Astrocyte (in vitro differentiated cells and primary cell): ENCODE results near the gene CENPC. TPM values are rescaled to one million over a fixed set of nuclear protein-coding genes. Genes with fewer than 3 reads are reported as not detected.

ENCODE experiments used
- DNase-seq: peaks from one replicate; pipeline ENCODE4 v3.0.0-alpha.2; 2010; ENCODE audit warnings: low read depth
- FAIRE-seq: peaks from 2 replicates; lab custom pipeline; 2011; peaks lifted over from hg19 to GRCh38; lab: Jason Lieb, UNC
- H2AFZ ChIP-seq: 2 replicates; pipeline ENCODE4 v1.6.0; 2012; ENCODE audit warnings: low read depth, low read length, inconsistent platforms
- H3K27ac ChIP-seq: 2 replicates; pipeline ENCODE4 v1.5.1; 2011; ENCODE audit warnings: low read depth, low read length, inconsistent platforms
- H3K27me3 ChIP-seq: 2 replicates; pipeline ENCODE4 v1.6.0; 2011; ENCODE audit warnings: low read length, inconsistent platforms; ENCODE audit not compliant: insufficient read depth
- H3K36me3 ChIP-seq: 2 replicates; pipeline ENCODE4 v1.5.1; 2011; ENCODE audit warnings: low read length, inconsistent platforms; ENCODE audit not compliant: insufficient read depth
- H3K4me1 ChIP-seq: 2 replicates; pipeline ENCODE4 v1.5.1; 2011; ENCODE audit warnings: low read length, inconsistent platforms; ENCODE audit not compliant: insufficient read depth
- H3K4me2 ChIP-seq: 2 replicates; pipeline ENCODE4 v1.6.0; 2012; ENCODE audit warnings: low read length, inconsistent platforms
- H3K4me3 ChIP-seq: 2 replicates; pipeline ENCODE4 v1.5.1; 2011; ENCODE audit warnings: low read depth, mild to moderate bottlenecking, low read length, inconsistent platforms; ENCODE audit not compliant: insufficient read depth
- H3K79me2 ChIP-seq: 2 replicates; pipeline ENCODE4 v1.6.0; 2012; ENCODE audit warnings: mild to moderate bottlenecking, low read length, inconsistent platforms; ENCODE audit not compliant: insufficient read depth
- H3K9ac ChIP-seq: 2 replicates; pipeline ENCODE4 v1.6.0; 2012; ENCODE audit warnings: mild to moderate bottlenecking, low read length, inconsistent platforms
- H3K9me3 ChIP-seq: 2 replicates; pipeline ENCODE4 v1.5.1; 2012; ENCODE audit warnings: low read depth, mild to moderate bottlenecking, low read length, inconsistent platforms; ENCODE audit not compliant: insufficient read depth
- H4K20me1 ChIP-seq: 2 replicates; pipeline ENCODE4 v1.6.0; 2012; ENCODE audit warnings: low read length, inconsistent platforms; ENCODE audit not compliant: insufficient read depth
- H3K27ac Mint-ChIP-seq: one replicate; pipeline ENCODE4 v1.8.0; 2021; ENCODE audit warnings: mild to moderate bottlenecking, mixed read lengths; ENCODE audit not compliant: unreplicated experiment
- H3K27me3 Mint-ChIP-seq: one replicate; pipeline ENCODE4 v1.8.0; 2021; ENCODE audit warnings: low read depth, mixed read lengths; ENCODE audit not compliant: unreplicated experiment
- H3K36me3 Mint-ChIP-seq: one replicate; pipeline ENCODE4 v1.8.0; 2021; ENCODE audit warnings: low read depth, mixed read lengths; ENCODE audit not compliant: unreplicated experiment
- H3K4me1 Mint-ChIP-seq: one replicate; pipeline ENCODE4 v1.8.0; 2021; ENCODE audit warnings: low read depth, mixed read lengths; ENCODE audit not compliant: unreplicated experiment
- H3K4me3 Mint-ChIP-seq: one replicate; pipeline ENCODE4 v1.8.0; 2021; ENCODE audit warnings: mild to moderate bottlenecking, moderate library complexity, mixed read lengths; ENCODE audit not compliant: unreplicated experiment
- H3K9me3 Mint-ChIP-seq: one replicate; pipeline ENCODE4 v1.8.0; 2021; ENCODE audit warnings: mild to moderate bottlenecking, mixed read lengths; ENCODE audit not compliant: unreplicated experiment
- CTCF ChIP-seq: IDR thresholded peaks from 2 replicates; pipeline ENCODE4 v1.5.1; 2011; ENCODE audit warnings: low read depth, mild to moderate bottlenecking, inconsistent platforms, low read length, moderate library complexity; ENCODE audit not compliant: insufficient read depth
- EZH2 ChIP-seq: IDR thresholded peaks from 2 replicates; pipeline ENCODE4 v1.6.1; 2012; ENCODE audit warnings: mild to moderate bottlenecking, low read length, inconsistent platforms; ENCODE audit not compliant: insufficient read depth
- total RNA-seq: library from RNA; stranded (reverse); gene quantifications from 2 replicates; pipeline ENCODE4 v1.2.1, GENCODE V29; 2021

Gene CENPC
- total RNA-seq, 1 donor from 2014 or later = 13.4 TPM

GRCh38 chr4:67576059-67576466 lies 30.8 kb upstream of the CENPC start:
- H3K4me1 Mint-ChIP-seq = no peaks in the 10 kb centered on the region
- no peaks in the 10 kb centered on the region for H4K20me1 ChIP-seq
- H3K27ac Mint-ChIP-seq = no peak overlapping the region

GRCh38 chr4:67575232-67576058 lies 30.1 kb upstream of the CENPC start:
- H3K4me3 Mint-ChIP-seq = no peak overlapping the region
- DNase-seq (no peak), FAIRE-seq (no peak)
- H3K4me2 ChIP-seq = no peak overlapping the region
- no peak overlapping the region for H3K9ac ChIP-seq
- H3K4me3 ChIP-seq = no peak overlapping the region
- no peaks in the 10 kb centered on the region for H3K9me3 Mint-ChIP-seq
- no peaks in the 10 kb centered on the region for H3K79me2 ChIP-seq
- TF ChIP-seq EZH2 (no peak), CTCF (no peak)
- no peak overlapping the region for H3K27ac ChIP-seq
- no peaks in the 10 kb centered on the region for H3K27me3 ChIP-seq
- no peaks in the 10 kb centered on the region for H3K4me1 Mint-ChIP-seq
- no peaks in the 10 kb centered on the region for H3K27me3 Mint-ChIP-seq
- H3K27ac Mint-ChIP-seq = no peak overlapping the region
- no peak overlapping the region for H2AFZ ChIP-seq
- H3K4me1 ChIP-seq = no peaks in the 10 kb centered on the region
- no peaks in the 10 kb centered on the region for H3K9me3 ChIP-seq
- no peaks in the 10 kb centered on the region for H3K36me3 ChIP-seq
- no peaks in the 10 kb centered on the region for H4K20me1 ChIP-seq
- H3K36me3 Mint-ChIP-seq = no peaks in the 10 kb centered on the region

More at GRCh38 chr4:67576059-67576466, 30.8 kb upstream of the CENPC start:
- Histone ChIP-seq H3K9me3 (no peaks in the 10 kb centered on the region), H3K27ac (no peak overlapping the region), H2AFZ (no peak overlapping the region), H3K27me3 (no peaks in the 10 kb centered on the region), H3K79me2 (no peaks in the 10 kb centered on the region), H3K9ac (no peak overlapping the region), H3K4me3 (no peak overlapping the region), H3K4me1 (no peaks in the 10 kb centered on the region), H3K36me3 (no peaks in the 10 kb centered on the region), H3K4me2 (no peak overlapping the region)
- Mint-ChIP-seq H3K4me3 (no peak overlapping the region), H3K27me3 (no peaks in the 10 kb centered on the region), H3K36me3 (no peaks in the 10 kb centered on the region), H3K9me3 (no peaks in the 10 kb centered on the region)
- FAIRE-seq = no peak
- TF ChIP-seq CTCF = no peak
- TF ChIP-seq EZH2 = no peak
- no peak for DNase-seq

- Histone ChIP-seq H3K9ac (no peak overlapping the region), H3K4me2 (no peak overlapping the region), H3K4me3 (no peak overlapping the region), H3K4me1 (no peaks in the 10 kb centered on the region), H3K27ac (no peak overlapping the region), H2AFZ (no peak overlapping the region), H3K79me2 (no peaks in the 10 kb centered on the region), H3K9me3 (no peaks in the 10 kb centered on the region), H4K20me1 (no peaks in the 10 kb centered on the region), H3K27me3 (no peaks in the 10 kb centered on the region), H3K36me3 (no peaks in the 10 kb centered on the region)
- Mint-ChIP-seq H3K27ac (no peak overlapping the region), H3K27me3 (no peaks in the 10 kb centered on the region), H3K36me3 (no peaks in the 10 kb centered on the region), H3K4me1 (no peaks in the 10 kb centered on the region), H3K9me3 (no peaks in the 10 kb centered on the region), H3K4me3 (no peak overlapping the region)
- DNase-seq (no peak), FAIRE-seq (no peak)
- no peak for TF ChIP-seq EZH2
- TF ChIP-seq CTCF = no peak
These were observed 27.9 kb upstream of the CENPC start for GRCh38 chr4:67573193-67573592.
